ENCODE data around the gene MAN1A1.

MAN1A1 gene

DNA sequence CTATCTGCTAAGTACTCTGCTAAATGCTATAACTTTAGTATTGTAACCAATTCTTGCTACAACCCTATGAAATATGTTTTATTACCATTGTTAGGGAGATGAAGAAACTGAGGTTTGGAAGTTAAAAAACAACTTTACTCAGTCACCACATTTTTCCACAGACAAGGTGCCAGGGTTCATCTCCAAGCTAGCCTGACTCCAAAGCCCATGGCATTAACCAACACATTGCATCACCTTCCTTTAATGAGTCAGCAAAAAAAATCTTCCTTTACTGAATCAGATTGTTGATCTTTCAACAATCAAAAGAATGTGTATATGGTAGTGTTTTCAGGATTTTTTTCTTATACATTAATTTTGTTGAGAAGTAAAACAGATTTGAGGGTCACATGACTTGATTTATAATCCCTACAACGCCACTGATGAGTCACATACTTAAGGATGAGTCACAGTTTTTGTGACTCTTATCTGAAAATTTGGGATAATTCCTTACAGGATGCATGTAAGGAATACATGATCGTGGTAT lies 41.5 kb downstream of the MAN1A1 start (continued):
- TF ChIP-seq, protein P1, sequence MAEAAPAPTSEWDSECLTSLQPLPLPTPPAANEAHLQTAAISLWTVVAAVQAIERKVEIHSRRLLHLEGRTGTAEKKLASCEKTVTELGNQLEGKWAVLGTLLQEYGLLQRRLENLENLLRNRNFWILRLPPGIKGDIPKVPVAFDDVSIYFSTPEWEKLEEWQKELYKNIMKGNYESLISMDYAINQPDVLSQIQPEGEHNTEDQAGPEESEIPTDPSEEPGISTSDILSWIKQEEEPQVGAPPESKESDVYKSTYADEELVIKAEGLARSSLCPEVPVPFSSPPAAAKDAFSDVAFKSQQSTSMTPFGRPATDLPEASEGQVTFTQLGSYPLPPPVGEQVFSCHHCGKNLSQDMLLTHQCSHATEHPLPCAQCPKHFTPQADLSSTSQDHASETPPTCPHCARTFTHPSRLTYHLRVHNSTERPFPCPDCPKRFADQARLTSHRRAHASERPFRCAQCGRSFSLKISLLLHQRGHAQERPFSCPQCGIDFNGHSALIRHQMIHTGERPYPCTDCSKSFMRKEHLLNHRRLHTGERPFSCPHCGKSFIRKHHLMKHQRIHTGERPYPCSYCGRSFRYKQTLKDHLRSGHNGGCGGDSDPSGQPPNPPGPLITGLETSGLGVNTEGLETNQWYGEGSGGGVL (tag by site-specific recombination; IDR thresholded peaks at IDR 0.05): no peak
- TF ChIP-seq ZNF791 (tag by site-specific recombination; IDR thresholded peaks at IDR 0.05): no peak
- TF ChIP-seq GLI2 (tag by site-specific recombination; IDR thresholded peaks at IDR 0.05; ENCODE audit: borderline replicate concordance, low read depth): no peak
- TF ChIP-seq, protein P2, sequence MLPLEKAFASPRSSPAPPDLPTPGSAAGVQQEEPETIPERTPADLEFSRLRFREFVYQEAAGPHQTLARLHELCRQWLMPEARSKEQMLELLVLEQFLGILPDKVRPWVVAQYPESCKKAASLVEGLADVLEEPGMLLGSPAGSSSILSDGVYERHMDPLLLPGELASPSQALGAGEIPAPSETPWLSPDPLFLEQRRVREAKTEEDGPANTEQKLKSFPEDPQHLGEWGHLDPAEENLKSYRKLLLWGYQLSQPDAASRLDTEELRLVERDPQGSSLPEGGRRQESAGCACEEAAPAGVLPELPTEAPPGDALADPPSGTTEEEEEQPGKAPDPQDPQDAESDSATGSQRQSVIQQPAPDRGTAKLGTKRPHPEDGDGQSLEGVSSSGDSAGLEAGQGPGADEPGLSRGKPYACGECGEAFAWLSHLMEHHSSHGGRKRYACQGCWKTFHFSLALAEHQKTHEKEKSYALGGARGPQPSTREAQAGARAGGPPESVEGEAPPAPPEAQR (tag by site-specific recombination; IDR thresholded peaks at IDR 0.05): 0 out of 2 replicates have a peak, but pooled peaks have one; percentile 38
- TF ChIP-seq ZNF335 (tag by site-specific recombination; conservative IDR thresholded peaks at IDR 0.05): peak; percentile 57
- no peak for TF ChIP-seq ZNF157 (tag by site-specific recombination; IDR thresholded peaks at IDR 0.05)
- peak; percentile 80 for TF ChIP-seq ZNF324 (tag by site-specific recombination; IDR thresholded peaks at IDR 0.05)
- no peak for TF ChIP-seq ZNF132 (tag by site-specific recombination; IDR thresholded peaks at IDR 0.05; ENCODE audit: borderline replicate concordance)
- TF ChIP-seq, protein P3, sequence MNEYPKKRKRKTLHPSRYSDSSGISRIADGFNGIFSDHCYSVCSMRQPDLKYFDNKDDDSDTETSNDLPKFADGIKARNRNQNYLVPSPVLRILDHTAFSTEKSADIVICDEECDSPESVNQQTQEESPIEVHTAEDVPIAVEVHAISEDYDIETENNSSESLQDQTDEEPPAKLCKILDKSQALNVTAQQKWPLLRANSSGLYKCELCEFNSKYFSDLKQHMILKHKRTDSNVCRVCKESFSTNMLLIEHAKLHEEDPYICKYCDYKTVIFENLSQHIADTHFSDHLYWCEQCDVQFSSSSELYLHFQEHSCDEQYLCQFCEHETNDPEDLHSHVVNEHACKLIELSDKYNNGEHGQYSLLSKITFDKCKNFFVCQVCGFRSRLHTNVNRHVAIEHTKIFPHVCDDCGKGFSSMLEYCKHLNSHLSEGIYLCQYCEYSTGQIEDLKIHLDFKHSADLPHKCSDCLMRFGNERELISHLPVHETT (tag by site-specific recombination; IDR thresholded peaks at IDR 0.05): peak; percentile 71
- no peak for TF ChIP-seq ZNF654 (tag by site-specific recombination; IDR thresholded peaks at IDR 0.05; ENCODE audit: low read depth)
- TF ChIP-seq, protein P4, sequence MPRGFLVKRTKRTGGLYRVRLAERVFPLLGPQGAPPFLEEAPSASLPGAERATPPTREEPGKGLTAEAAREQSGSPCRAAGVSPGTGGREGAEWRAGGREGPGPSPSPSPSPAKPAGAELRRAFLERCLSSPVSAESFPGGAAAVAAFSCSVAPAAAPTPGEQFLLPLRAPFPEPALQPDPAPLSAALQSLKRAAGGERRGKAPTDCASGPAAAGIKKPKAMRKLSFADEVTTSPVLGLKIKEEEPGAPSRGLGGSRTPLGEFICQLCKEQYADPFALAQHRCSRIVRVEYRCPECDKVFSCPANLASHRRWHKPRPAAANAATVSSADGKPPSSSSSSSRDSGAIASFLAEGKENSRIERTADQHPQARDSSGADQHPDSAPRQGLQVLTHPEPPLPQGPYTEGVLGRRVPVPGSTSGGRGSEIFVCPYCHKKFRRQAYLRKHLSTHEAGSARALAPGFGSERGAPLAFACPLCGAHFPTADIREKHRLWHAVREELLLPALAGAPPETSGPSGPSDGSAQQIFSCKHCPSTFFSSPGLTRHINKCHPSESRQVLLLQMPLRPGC (tag by site-specific recombination; IDR thresholded peaks at IDR 0.05): 0 out of 2 replicates have a peak, but pooled peaks have one; percentile 23
- TF ChIP-seq, protein P5, sequence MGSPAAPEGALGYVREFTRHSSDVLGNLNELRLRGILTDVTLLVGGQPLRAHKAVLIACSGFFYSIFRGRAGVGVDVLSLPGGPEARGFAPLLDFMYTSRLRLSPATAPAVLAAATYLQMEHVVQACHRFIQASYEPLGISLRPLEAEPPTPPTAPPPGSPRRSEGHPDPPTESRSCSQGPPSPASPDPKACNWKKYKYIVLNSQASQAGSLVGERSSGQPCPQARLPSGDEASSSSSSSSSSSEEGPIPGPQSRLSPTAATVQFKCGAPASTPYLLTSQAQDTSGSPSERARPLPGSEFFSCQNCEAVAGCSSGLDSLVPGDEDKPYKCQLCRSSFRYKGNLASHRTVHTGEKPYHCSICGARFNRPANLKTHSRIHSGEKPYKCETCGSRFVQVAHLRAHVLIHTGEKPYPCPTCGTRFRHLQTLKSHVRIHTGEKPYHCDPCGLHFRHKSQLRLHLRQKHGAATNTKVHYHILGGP (tag by site-specific recombination; IDR thresholded peaks at IDR 0.05): peak; percentile 57
- peak; percentile 25; the same call in 1 of the 2 replicates for TF ChIP-seq SP3 (tag by site-specific recombination; IDR thresholded peaks at IDR 0.05)
- peak; percentile 46; the same call in 1 of the 2 replicates for TF ChIP-seq ZBTB48 (tag by site-specific recombination; IDR thresholded peaks at IDR 0.05)
- TF ChIP-seq, protein P6, sequence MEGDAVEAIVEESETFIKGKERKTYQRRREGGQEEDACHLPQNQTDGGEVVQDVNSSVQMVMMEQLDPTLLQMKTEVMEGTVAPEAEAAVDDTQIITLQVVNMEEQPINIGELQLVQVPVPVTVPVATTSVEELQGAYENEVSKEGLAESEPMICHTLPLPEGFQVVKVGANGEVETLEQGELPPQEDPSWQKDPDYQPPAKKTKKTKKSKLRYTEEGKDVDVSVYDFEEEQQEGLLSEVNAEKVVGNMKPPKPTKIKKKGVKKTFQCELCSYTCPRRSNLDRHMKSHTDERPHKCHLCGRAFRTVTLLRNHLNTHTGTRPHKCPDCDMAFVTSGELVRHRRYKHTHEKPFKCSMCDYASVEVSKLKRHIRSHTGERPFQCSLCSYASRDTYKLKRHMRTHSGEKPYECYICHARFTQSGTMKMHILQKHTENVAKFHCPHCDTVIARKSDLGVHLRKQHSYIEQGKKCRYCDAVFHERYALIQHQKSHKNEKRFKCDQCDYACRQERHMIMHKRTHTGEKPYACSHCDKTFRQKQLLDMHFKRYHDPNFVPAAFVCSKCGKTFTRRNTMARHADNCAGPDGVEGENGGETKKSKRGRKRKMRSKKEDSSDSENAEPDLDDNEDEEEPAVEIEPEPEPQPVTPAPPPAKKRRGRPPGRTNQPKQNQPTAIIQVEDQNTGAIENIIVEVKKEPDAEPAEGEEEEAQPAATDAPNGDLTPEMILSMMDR (tag by site-specific recombination; IDR thresholded peaks at IDR 0.05): no peak
- peak; percentile 54; the same call in 1 of the 2 replicates for TF ChIP-seq ZNF394 (tag by site-specific recombination; IDR thresholded peaks at IDR 0.05; ENCODE audit: borderline replicate concordance)
- no peak for TF ChIP-seq TCF7L2 (IDR thresholded peaks at IDR 0.05; ENCODE audit: borderline replicate concordance, low read depth, low read length)
- no peak for TF ChIP-seq ZNF677 (tag by site-specific recombination; IDR thresholded peaks at IDR 0.05)
- TF ChIP-seq, protein P7, sequence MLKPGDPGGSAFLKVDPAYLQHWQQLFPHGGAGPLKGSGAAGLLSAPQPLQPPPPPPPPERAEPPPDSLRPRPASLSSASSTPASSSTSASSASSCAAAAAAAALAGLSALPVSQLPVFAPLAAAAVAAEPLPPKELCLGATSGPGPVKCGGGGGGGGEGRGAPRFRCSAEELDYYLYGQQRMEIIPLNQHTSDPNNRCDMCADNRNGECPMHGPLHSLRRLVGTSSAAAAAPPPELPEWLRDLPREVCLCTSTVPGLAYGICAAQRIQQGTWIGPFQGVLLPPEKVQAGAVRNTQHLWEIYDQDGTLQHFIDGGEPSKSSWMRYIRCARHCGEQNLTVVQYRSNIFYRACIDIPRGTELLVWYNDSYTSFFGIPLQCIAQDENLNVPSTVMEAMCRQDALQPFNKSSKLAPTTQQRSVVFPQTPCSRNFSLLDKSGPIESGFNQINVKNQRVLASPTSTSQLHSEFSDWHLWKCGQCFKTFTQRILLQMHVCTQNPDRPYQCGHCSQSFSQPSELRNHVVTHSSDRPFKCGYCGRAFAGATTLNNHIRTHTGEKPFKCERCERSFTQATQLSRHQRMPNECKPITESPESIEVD (tag by site-specific recombination; IDR thresholded peaks at IDR 0.05): peak; percentile 83
- peak; percentile 28; the same call in 1 of the 2 replicates for TF ChIP-seq ZBTB8A (tag by site-specific recombination; IDR thresholded peaks at IDR 0.05)
- 0 out of 2 replicates have a peak, but pooled peaks have one; percentile 32 for TF ChIP-seq KLF10 (tag by site-specific recombination; IDR thresholded peaks at IDR 0.05)
- no peak for TF ChIP-seq SCRT2 (tag by site-specific recombination; IDR thresholded peaks at IDR 0.05)
- TF ChIP-seq ZNF10 (tag by site-specific recombination; IDR thresholded peaks at IDR 0.05): peak; percentile 29; the same call in 1 of the 2 replicates
- TF ChIP-seq, protein P8, sequence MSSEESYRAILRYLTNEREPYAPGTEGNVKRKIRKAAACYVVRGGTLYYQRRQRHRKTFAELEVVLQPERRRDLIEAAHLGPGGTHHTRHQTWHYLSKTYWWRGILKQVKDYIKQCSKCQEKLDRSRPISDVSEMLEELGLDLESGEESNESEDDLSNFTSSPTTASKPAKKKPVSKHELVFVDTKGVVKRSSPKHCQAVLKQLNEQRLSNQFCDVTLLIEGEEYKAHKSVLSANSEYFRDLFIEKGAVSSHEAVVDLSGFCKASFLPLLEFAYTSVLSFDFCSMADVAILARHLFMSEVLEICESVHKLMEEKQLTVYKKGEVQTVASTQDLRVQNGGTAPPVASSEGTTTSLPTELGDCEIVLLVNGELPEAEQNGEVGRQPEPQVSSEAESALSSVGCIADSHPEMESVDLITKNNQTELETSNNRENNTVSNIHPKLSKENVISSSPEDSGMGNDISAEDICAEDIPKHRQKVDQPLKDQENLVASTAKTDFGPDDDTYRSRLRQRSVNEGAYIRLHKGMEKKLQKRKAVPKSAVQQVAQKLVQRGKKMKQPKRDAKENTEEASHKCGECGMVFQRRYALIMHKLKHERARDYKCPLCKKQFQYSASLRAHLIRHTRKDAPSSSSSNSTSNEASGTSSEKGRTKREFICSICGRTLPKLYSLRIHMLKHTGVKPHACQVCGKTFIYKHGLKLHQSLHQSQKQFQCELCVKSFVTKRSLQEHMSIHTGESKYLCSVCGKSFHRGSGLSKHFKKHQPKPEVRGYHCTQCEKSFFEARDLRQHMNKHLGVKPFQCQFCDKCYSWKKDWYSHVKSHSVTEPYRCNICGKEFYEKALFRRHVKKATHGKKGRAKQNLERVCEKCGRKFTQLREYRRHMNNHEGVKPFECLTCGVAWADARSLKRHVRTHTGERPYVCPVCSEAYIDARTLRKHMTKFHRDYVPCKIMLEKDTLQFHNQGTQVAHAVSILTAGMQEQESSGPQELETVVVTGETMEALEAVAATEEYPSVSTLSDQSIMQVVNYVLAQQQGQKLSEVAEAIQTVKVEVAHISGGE (tag by site-specific recombination; conservative IDR thresholded peaks at IDR 0.05; ENCODE audit: low read depth): no peak

Data from HEK293 (cell line).